Gastroesophageal sphincter (tissue), 3 donors: ENCODE measurements around the gene RAPGEF5.

Experiments
- CTCF ChIP-seq, 4 experiments: fragments of 200-600 bp in 2 of 4; fragments of 450-650 bp in 2 of 4; sonication (generic) in 1 of 4; IDR thresholded peaks; one replicate each; pipeline ENCODE4 v1.5.1; 2017 to 2019; ENCODE audit warnings: antibody characterized with exemption in 4 of 4, mild to moderate bottlenecking in 2 of 4, moderate library complexity in 2 of 4
- POLR2A ChIP-seq, 2 donors: fragments of 450-650 bp; IDR thresholded peaks; one replicate each; pipeline ENCODE4 v1.6.1; 2017; ENCODE audit warnings: antibody characterized with exemption in 2 of 2, mild to moderate bottlenecking in 2 of 2, moderate library complexity in 1 of 2
- POLR2AphosphoS5 ChIP-seq: sonication (generic); formaldehyde crosslinking; IDR thresholded peaks from one replicate; pipeline ENCODE4 v1.6.1; 2017; ENCODE audit warnings: antibody characterized with exemption

GRCh38 chr7:22275661-22276060 lies 81.3 kb downstream of the RAPGEF5 start:
- TF ChIP-seq POLR2AphosphoS5 (no peak), CTCF (IDR thresholded peaks at IDR 0.05) (no peak), POLR2A (IDR thresholded peaks at IDR 0.05) (no peak)
